Gastroesophageal sphincter (tissue), 4 donors: ENCODE measurements around the gene SLC43A2. TPM values are rescaled to one million over a fixed set of nuclear protein-coding genes. Genes with fewer than 3 reads are reported as not detected.
"Not testable (repeated sequence)": the region's sequence is repeated elsewhere in the genome, so short reads cannot be mapped to it uniquely, and the experiment has no call there.

Source experiments
- ATAC-seq: fragments of 150-250 bp; one replicate; pipeline ENCODE4 v1.9.1; 2016; ENCODE audit warnings: mild to moderate bottlenecking, moderate library complexity
- H3K27ac ChIP-seq, 4 donors: fragments of 200-600 bp; sonication (generic) in 3 of 4; 1 replicate in 3 of 4; 2 replicates in 1 of 4; pipeline ENCODE4 v1.5.1; 2016 to 2019
- H3K27me3 ChIP-seq: fragments of 200-600 bp; sonication (generic); one replicate; pipeline ENCODE4 v1.5.1; 2019
- H3K36me3 ChIP-seq, 2 donors: fragments of 200-600 bp; sonication (generic); one replicate each; pipeline ENCODE4 v1.5.1; 2019; ENCODE audit warnings: control low read depth in 1 of 2
- H3K4me1 ChIP-seq, 3 donors: fragments of 200-600 bp; sonication (generic); 1 replicate in 2 of 3; 2 replicates in 1 of 3; pipeline ENCODE4 v1.5.1; 2016 to 2019; ENCODE audit warnings: control low read depth in 2 of 3
- H3K4me3 ChIP-seq, 2 donors: fragments of 200-600 bp; sonication (generic); one replicate each; pipeline ENCODE4 v1.5.1; 2019; ENCODE audit warnings: mild to moderate bottlenecking in 1 of 2, moderate library complexity in 1 of 2
- H3K9me3 ChIP-seq, 3 donors: fragments of 200-600 bp; sonication (generic); one replicate each; pipeline ENCODE4 v1.5.1; 2017 to 2019; ENCODE audit warnings: control low read depth in 2 of 3
- CTCF ChIP-seq, 4 experiments: fragments of 200-600 bp in 2 of 4; fragments of 450-650 bp in 2 of 4; sonication (generic) in 1 of 4; IDR thresholded peaks; one replicate each; pipeline ENCODE4 v1.5.1; 2017 to 2019; ENCODE audit warnings: antibody characterized with exemption in 4 of 4, mild to moderate bottlenecking in 2 of 4, moderate library complexity in 2 of 4
- EP300 ChIP-seq: sonication (generic); formaldehyde crosslinking; IDR thresholded peaks from one replicate; pipeline ENCODE4 v1.6.1; 2017; ENCODE audit warnings: antibody characterized with exemption, mild to moderate bottlenecking
- POLR2A ChIP-seq, 2 donors: fragments of 450-650 bp; IDR thresholded peaks; one replicate each; pipeline ENCODE4 v1.6.1; 2017; ENCODE audit warnings: antibody characterized with exemption in 2 of 2, mild to moderate bottlenecking in 2 of 2, moderate library complexity in 1 of 2
- POLR2AphosphoS5 ChIP-seq: sonication (generic); formaldehyde crosslinking; IDR thresholded peaks from one replicate; pipeline ENCODE4 v1.6.1; 2017; ENCODE audit warnings: antibody characterized with exemption
- WGBS, 2 donors: methylation state at CpG; one replicate each; pipeline ENCODE4 v1.1.5; 2018; ENCODE audit warnings: low coverage in 1 of 2; 5-methylcytosine and 5-hydroxymethylcytosine counted together
- total RNA-seq, 4 donors: library from RNA; depleted of rRNA; stranded (reverse); fragments of >200 nt; gene quantifications; one replicate each; pipeline ENCODE4 v1.1.0, GENCODE V29; 2016

The SLC43A2 gene
- total RNA-seq, 4 donors from 2014 or later = 6.4 to 16.8 (median 10.4) TPM

GRCh38 chr17:1577182-1577581 lies 51.5 kb downstream of the SLC43A2 start:
- TF ChIP-seq POLR2A (IDR thresholded peaks at IDR 0.05) (no peak), EP300 (no peak), CTCF (IDR thresholded peaks at IDR 0.05) (peak in 2 of 4 experiments; percentile 13 to 14), POLR2AphosphoS5 (peak; percentile 95)
- Histone ChIP-seq H3K4me1 (peaks cover 0 to 49% (median 31%) of the 10 kb centered on the region in 3 donors), H3K27me3 (no peaks in the 10 kb centered on the region), H3K4me3 (peak overlapping the region in 1 of 2 donors; percentile 3), H3K36me3 (peaks cover 0 to 3% of the 10 kb centered on the region in 2 donors), H3K27ac (peak overlapping the region; percentile 58 to 84 (median 83)), H3K9me3 (no peaks in the 10 kb centered on the region)
- 7% methylated on average over 5 of the region's 12 CpGs; no CpG with 5 or more reads in 1 of the 2 donors for WGBS, 2 donors
- peak; percentile 96 for ATAC-seq

DNA sequence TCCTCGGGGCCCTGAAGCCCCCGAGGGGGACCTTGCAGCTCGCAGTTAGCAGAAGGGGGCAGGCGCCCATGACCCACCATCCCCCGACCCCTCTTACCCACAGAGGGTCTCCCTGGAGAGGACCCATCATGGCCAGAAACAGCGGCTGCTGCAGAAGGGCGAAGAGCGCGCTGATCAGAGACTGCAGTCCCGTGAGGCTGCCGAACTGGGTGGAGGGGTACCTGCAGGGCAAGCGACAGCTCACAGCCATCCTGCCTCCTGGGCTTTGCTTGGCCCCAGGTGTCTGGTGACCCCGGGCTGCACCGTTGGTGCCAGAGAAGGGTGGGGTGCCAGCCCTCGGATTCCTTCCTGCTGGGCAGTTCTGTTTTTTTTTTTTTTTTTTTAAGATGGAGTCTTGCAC lies 52.1 kb downstream of the SLC43A2 start:
- no peak overlapping the region for H3K4me3 ChIP-seq
- H3K9me3 ChIP-seq = no peaks in the 10 kb centered on the region
- peaks cover 0 to 49% (median 31%) of the 10 kb centered on the region in 3 donors for H3K4me1 ChIP-seq
- no peaks in the 10 kb centered on the region for H3K36me3 ChIP-seq
- no peaks in the 10 kb centered on the region for H3K27me3 ChIP-seq
- TF ChIP-seq POLR2AphosphoS5 (no peak), CTCF (IDR thresholded peaks at IDR 0.05) (no peak), EP300 (no peak), POLR2A (IDR thresholded peaks at IDR 0.05) (no peak)
- 87% methylated on average over 3 of the region's 15 CpGs; no CpG with 5 or more reads in 1 of the 2 donors for WGBS, 2 donors
- peak overlapping the region in 3 of 4 donors; percentile 82 to 84 (median 84) for H3K27ac ChIP-seq
- ATAC-seq = no peak

GRCh38 chr17:1574697-1575471 lies 53.8 kb downstream of the SLC43A2 start:
- WGBS, 2 donors = 13 to 20% methylated on average over 1 to 3 of the region's 45 CpGs
- Histone ChIP-seq H3K9me3 (no peaks in the 10 kb centered on the region), H3K36me3 (no peaks in the 10 kb centered on the region), H3K4me1 (peaks cover 0 to 49% (median 31%) of the 10 kb centered on the region in 3 donors), H3K27ac (peak overlapping the region in 3 of 4 donors; percentile 49 to 76 (median 57)), H3K27me3 (peaks cover 10% of the 10 kb centered on the region), H3K4me3 (no peak overlapping the region)
- no peak for ATAC-seq
- no peak for TF ChIP-seq EP300
- TF ChIP-seq CTCF (IDR thresholded peaks at IDR 0.05) = no peak
- TF ChIP-seq POLR2A (IDR thresholded peaks at IDR 0.05) = no peak
- no peak for TF ChIP-seq POLR2AphosphoS5

DNA sequence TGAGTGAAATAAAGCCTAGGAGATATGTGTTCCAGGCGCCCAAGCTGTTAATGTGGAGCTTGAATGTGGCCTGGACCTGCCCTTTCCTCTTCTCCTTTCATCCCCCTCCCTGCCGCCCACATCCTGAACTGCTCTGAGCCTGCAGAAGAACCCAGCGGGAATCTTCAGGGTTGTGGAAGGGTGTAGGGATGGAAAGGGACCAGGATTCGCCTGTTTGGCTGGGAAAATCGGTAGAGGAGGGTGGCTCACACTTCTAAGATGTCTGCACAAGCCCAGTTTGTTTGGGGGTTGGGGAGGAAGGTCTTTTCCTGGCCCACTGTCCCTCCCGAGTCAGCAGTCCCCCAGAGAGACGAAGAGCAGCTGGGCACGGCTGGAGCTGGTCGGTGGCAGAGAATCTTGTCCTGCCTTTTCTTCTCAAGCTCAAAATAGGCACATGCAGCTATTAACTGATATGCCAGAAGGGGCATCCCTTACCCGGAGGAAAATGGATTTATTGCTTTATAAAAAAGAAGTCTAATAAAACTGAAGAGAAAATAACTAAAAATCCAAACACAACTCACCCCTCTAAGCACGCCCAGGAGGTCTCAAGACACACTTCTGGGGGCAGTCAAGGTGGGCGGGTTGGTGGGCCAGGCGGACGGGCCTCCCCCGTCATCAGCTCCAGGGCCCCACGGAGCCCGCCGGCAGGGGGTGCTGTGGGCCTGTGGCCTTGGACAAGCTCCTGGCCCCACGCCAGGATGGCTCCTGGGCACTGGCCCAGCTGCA lies 54.5 kb downstream of the SLC43A2 start:
- H3K27me3 ChIP-seq = peaks cover 15% of the 10 kb centered on the region
- no peaks in the 10 kb centered on the region for H3K9me3 ChIP-seq
- peak; percentile 40 for ATAC-seq
- peaks cover 0 to 49% (median 31%) of the 10 kb centered on the region in 3 donors for H3K4me1 ChIP-seq
- H3K4me3 ChIP-seq = no peak overlapping the region
- H3K36me3 ChIP-seq = no peaks in the 10 kb centered on the region
- TF ChIP-seq POLR2A (IDR thresholded peaks at IDR 0.05) (no peak), EP300 (no peak), CTCF (IDR thresholded peaks at IDR 0.05) (peak in 3 of 4 experiments; percentile 96 to 97 (median 97)), POLR2AphosphoS5 (peak; percentile 96)
- 10 to 26% methylated on average over 7 to 11 of the region's 19 CpGs for WGBS, 2 donors
- H3K27ac ChIP-seq = peak overlapping the region in 3 of 4 donors; percentile 49 to 76 (median 57)

GRCh38 chr17:1572646-1573045 lies 56.0 kb downstream of the SLC43A2 start:
- ATAC-seq, H3K9me3 ChIP-seq, H3K36me3 ChIP-seq, H3K27ac ChIP-seq, H3K4me3 ChIP-seq: not testable (repeated sequence)
- no CpG with 5 or more reads among the region's 5 CpGs for WGBS, 2 donors
- Histone ChIP-seq H3K4me1 (peaks cover 0 to 40% (median 28%) of the 10 kb centered on the region in 3 donors), H3K27me3 (peaks cover 16% of the 10 kb centered on the region)
